ENCODE data around the gene SSU72. TPM values are rescaled to one million over a fixed set of nuclear protein-coding genes. Genes with fewer than 3 reads are reported as not detected.

SSU72 gene
- total RNA-seq, 1 donor from 2014 or later = 118 TPM

GRCh38 chr1:1615256-1616044 is 40.8 kb upstream of the SSU72 start, which contains the start of gene MIB2:
Gene MIB2 (plus strand): TSS chr1:1615500. CDS start chr1:1623453, 7,953 bp downstream.
- H3K4me1 Mint-ChIP-seq (ENCODE audit: low read depth) = peaks cover 22% of the 10 kb centered on the region
- no peaks in the 10 kb centered on the region for H3K27me3 Mint-ChIP-seq
- H3K9me3 Mint-ChIP-seq (ENCODE audit: low read depth) = no peaks in the 10 kb centered on the region
- H3K36me3 Mint-ChIP-seq (ENCODE audit: insufficient read depth) = peaks cover 3% of the 10 kb centered on the region
- TF ChIP-seq CTCF (IDR thresholded peaks at IDR 0.05; ENCODE audit: unreplicated experiment) = no peak
- H3K27ac Mint-ChIP-seq = peak within 1 kb of the TSS; percentile 95
- peak; percentile 96 for DNase-seq (ENCODE audit: low spot score, unreplicated experiment)
- H3K4me3 Mint-ChIP-seq (ENCODE audit: low read depth) = peak within 1 kb of the TSS; percentile 96

- Mint-ChIP-seq H3K4me1 (ENCODE audit: low read depth) (peaks cover 22% of the 10 kb centered on the region), H3K36me3 (ENCODE audit: insufficient read depth) (peaks cover 3% of the 10 kb centered on the region), H3K27ac (peak overlapping the region; percentile 95), H3K27me3 (no peaks in the 10 kb centered on the region), H3K9me3 (ENCODE audit: low read depth) (no peaks in the 10 kb centered on the region), H3K4me3 (ENCODE audit: low read depth) (peak overlapping the region; percentile 96)
- no peak for DNase-seq (ENCODE audit: low spot score, unreplicated experiment)
- no peak for TF ChIP-seq CTCF (IDR thresholded peaks at IDR 0.05; ENCODE audit: unreplicated experiment)
Observed at GRCh38 chr1:1614954-1615255, 40.2 kb upstream of the SSU72 start.

GRCh38 chr1:1614204-1614953 is 39.7 kb upstream of the SSU72 start:
- Mint-ChIP-seq H3K4me3 (ENCODE audit: low read depth) (peak overlapping the region; percentile 96), H3K4me1 (ENCODE audit: low read depth) (peaks cover 22% of the 10 kb centered on the region), H3K36me3 (ENCODE audit: insufficient read depth) (peaks cover 3% of the 10 kb centered on the region), H3K9me3 (ENCODE audit: low read depth) (no peaks in the 10 kb centered on the region), H3K27me3 (no peaks in the 10 kb centered on the region), H3K27ac (peak overlapping the region; percentile 95)
- TF ChIP-seq CTCF (IDR thresholded peaks at IDR 0.05; ENCODE audit: unreplicated experiment) = no peak
- no peak for DNase-seq (ENCODE audit: low spot score, unreplicated experiment)

GRCh38 chr1:1613509-1614082 is 38.9 kb upstream of the SSU72 start:
- Mint-ChIP-seq H3K27me3 (no peaks in the 10 kb centered on the region), H3K4me3 (ENCODE audit: low read depth) (peak overlapping the region; percentile 96), H3K27ac (peak overlapping the region; percentile 31), H3K36me3 (ENCODE audit: insufficient read depth) (peaks cover 3% of the 10 kb centered on the region), H3K9me3 (ENCODE audit: low read depth) (no peaks in the 10 kb centered on the region), H3K4me1 (ENCODE audit: low read depth) (peaks cover 22% of the 10 kb centered on the region)
- TF ChIP-seq CTCF (IDR thresholded peaks at IDR 0.05; ENCODE audit: unreplicated experiment) = no peak
- no peak for DNase-seq (ENCODE audit: low spot score, unreplicated experiment)

GRCh38 chr1:1612104-1612400 is 37.4 kb upstream of the SSU72 start:
- no peak for DNase-seq (ENCODE audit: low spot score, unreplicated experiment)
- Mint-ChIP-seq H3K4me3 (ENCODE audit: low read depth) (no peak overlapping the region), H3K9me3 (ENCODE audit: low read depth) (no peaks in the 10 kb centered on the region), H3K27me3 (no peaks in the 10 kb centered on the region), H3K36me3 (ENCODE audit: insufficient read depth) (peaks cover 1% of the 10 kb centered on the region), H3K4me1 (ENCODE audit: low read depth) (peaks cover 20% of the 10 kb centered on the region), H3K27ac (peak overlapping the region; percentile 13)
- TF ChIP-seq CTCF (IDR thresholded peaks at IDR 0.05; ENCODE audit: unreplicated experiment) = no peak

Measured in progenitor cell of endocrine pancreas (in vitro differentiated cells).